Kidney epithelial cell (primary cell): ENCODE results near the gene HELZ2. TPM values are rescaled to one million over a fixed set of nuclear protein-coding genes. Genes with fewer than 3 reads are reported as not detected.

Experiments
- total RNA-seq: library from RNA; depleted of rRNA; stranded (reverse); fragments of >200 nt; gene quantifications from 2 replicates; pipeline ENCODE4 v1.2.3, GENCODE V29; 2015

The HELZ2 gene
- total RNA-seq, 1 donor from 2014 or later, result 69.2 TPM

Other genes with a start within 250 kb of the HELZ2 start
- not detected in 2 replicates for gene CHRNA4, start 212.9 kb downstream of the HELZ2 start, total RNA-seq
- 0.04 and 0.21 TPM in 2 replicates for gene KCNQ2, start 101.6 kb downstream of the HELZ2 start, total RNA-seq
- 14.9 and 18.0 TPM in 2 replicates for gene EEF1A2, start 75.2 kb downstream of the HELZ2 start, total RNA-seq
- gene PPDPF, start 53.5 kb downstream of the HELZ2 start, total RNA-seq, result 114 and 211 TPM in 2 replicates
- 0.33 and 0.55 TPM in 2 replicates for gene PTK6, start 36.9 kb downstream of the HELZ2 start, total RNA-seq
- gene SRMS, start 26.5 kb downstream of the HELZ2 start, total RNA-seq, result 0.48 TPM in 1 of 2 replicates, not detected in the other
- 0.68 and 1.1 TPM in 2 replicates for gene FNDC11, start 20.1 kb downstream of the HELZ2 start, total RNA-seq
- gene GMEB2, start 52.9 kb upstream of the HELZ2 start, total RNA-seq, result 14.4 and 17.7 TPM in 2 replicates
- gene STMN3, start 79.2 kb upstream of the HELZ2 start, total RNA-seq, result 40.8 and 41.1 TPM in 2 replicates
- gene RTEL1, start 84.1 kb upstream of the HELZ2 start, total RNA-seq, result 18.6 and 30.7 TPM in 2 replicates
- 97.0 and 119 TPM in 2 replicates for gene TNFRSF6B, start 122.4 kb upstream of the HELZ2 start, total RNA-seq
- gene ARFRP1, start 133.7 kb upstream of the HELZ2 start, total RNA-seq, result 47.7 and 56.9 TPM in 2 replicates
- 39.8 and 42.6 TPM in 2 replicates for gene ZGPAT, start 133.8 kb upstream of the HELZ2 start, total RNA-seq
- 9.4 and 14.0 TPM in 2 replicates for gene LIME1, start 162.4 kb upstream of the HELZ2 start, total RNA-seq
- 50.2 and 91.1 TPM in 2 replicates for gene SLC2A4RG, start 165.5 kb upstream of the HELZ2 start, total RNA-seq